ENCODE results near the gene EIF1AY. TPM values are rescaled to one million over a fixed set of nuclear protein-coding genes. Genes with fewer than 3 reads are reported as not detected.

EIF1AY gene
- total RNA-seq, 4 donors from 2014 or later: 10.8 to 19.6 TPM; not detected in 2

DNA sequence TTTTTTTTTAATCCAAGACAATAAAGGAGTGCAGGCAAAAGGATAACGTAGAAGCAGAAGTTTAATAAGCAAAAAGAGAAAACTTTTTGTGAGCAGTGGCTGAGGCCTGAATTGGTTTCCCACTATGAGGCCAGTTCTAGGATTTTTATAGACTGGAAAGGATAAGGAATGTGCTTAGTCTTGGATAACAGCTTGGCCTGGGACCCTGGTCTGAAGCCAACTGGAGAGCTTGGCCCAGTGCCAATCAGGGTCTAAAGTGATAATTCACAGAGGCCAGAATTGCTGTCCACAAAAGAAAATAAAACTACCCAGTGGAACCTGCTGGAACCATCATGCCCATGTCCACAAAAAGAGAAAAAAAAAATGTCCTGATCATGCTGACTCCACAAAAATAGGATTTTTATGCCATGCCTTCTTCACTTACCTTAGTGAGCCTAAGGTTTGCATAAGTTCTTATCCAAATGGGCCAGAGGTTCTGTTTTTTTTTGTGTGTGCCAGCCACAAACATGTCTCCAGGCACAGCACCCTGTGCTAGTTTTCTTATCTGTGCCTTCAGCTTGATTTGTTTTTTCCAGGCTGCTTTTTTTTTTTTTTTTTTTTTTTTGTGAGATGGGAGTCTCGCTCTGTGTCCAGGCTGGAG is 15.6 kb upstream of the EIF1AY start:
- Histone ChIP-seq H3K27ac (no peak overlapping the region), H3K27me3 (no peaks in the 10 kb centered on the region), H3K4me3 (no peak overlapping the region), H3K9me3 (no peaks in the 10 kb centered on the region), H3K4me1 (no peaks in the 10 kb centered on the region), H3K36me3 (no peaks in the 10 kb centered on the region)
- TF ChIP-seq, protein P1, sequence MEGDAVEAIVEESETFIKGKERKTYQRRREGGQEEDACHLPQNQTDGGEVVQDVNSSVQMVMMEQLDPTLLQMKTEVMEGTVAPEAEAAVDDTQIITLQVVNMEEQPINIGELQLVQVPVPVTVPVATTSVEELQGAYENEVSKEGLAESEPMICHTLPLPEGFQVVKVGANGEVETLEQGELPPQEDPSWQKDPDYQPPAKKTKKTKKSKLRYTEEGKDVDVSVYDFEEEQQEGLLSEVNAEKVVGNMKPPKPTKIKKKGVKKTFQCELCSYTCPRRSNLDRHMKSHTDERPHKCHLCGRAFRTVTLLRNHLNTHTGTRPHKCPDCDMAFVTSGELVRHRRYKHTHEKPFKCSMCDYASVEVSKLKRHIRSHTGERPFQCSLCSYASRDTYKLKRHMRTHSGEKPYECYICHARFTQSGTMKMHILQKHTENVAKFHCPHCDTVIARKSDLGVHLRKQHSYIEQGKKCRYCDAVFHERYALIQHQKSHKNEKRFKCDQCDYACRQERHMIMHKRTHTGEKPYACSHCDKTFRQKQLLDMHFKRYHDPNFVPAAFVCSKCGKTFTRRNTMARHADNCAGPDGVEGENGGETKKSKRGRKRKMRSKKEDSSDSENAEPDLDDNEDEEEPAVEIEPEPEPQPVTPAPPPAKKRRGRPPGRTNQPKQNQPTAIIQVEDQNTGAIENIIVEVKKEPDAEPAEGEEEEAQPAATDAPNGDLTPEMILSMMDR (IDR thresholded peaks at IDR 0.05): no peak
- no peak for TF ChIP-seq POLR2A (IDR thresholded peaks at IDR 0.05)
- DNase-seq: no peak

DNA sequence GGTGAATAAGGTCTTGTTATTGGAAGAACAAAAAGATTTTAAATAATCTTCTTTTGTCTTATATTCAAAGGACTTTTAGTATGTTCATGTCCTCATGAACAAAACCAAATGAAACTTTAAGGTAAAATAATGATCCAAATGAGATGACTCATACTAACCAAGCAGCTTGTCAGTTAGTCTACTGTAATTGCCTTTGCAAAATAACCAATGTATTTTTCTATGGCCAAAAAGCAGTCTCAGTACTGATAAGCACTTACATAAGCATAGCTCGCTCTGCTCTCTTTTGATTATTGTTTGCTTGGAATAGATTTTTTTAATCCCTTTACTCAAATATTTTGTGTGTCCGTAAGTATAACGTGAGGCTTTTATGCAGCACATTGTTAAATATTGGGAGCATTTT is 4.3 kb upstream of the EIF1AY start:
- Histone ChIP-seq H3K4me3 (no peak overlapping the region), H3K36me3 (no peaks in the 10 kb centered on the region), H3K4me1 (no peaks in the 10 kb centered on the region), H3K27ac (no peak overlapping the region), H3K9me3 (no peaks in the 10 kb centered on the region), H3K27me3 (no peaks in the 10 kb centered on the region)
- no peak for DNase-seq
- TF ChIP-seq, protein P1 (IDR thresholded peaks at IDR 0.05): no peak
- TF ChIP-seq POLR2A (IDR thresholded peaks at IDR 0.05): no peak

- H3K27ac ChIP-seq: peak overlapping the region in 2 of 4 donors; percentile 93 to 94
- peak overlapping the region in 2 of 4 donors; percentile 64 to 79 for H3K4me3 ChIP-seq
- no peaks in the 10 kb centered on the region for H3K4me1 ChIP-seq
- no peaks in the 10 kb centered on the region for H3K27me3 ChIP-seq
- no peak for DNase-seq
- TF ChIP-seq, protein P1 (IDR thresholded peaks at IDR 0.05): no peak
- no peak for TF ChIP-seq POLR2A (IDR thresholded peaks at IDR 0.05)
- no peaks in the 10 kb centered on the region for H3K36me3 ChIP-seq
- no peaks in the 10 kb centered on the region for H3K9me3 ChIP-seq
Observed at GRCh38 chrY:20576506-20576905, 930 bp downstream of the EIF1AY start.

- no peak overlapping the region for H3K27ac ChIP-seq
- no peaks in the 10 kb centered on the region for H3K27me3 ChIP-seq
- no peaks in the 10 kb centered on the region for H3K9me3 ChIP-seq
- no peaks in the 10 kb centered on the region for H3K4me1 ChIP-seq
- H3K4me3 ChIP-seq: no peak overlapping the region
- peaks cover 0 to 5% (median 0%) of the 10 kb centered on the region in 3 donors for H3K36me3 ChIP-seq
- no peak for DNase-seq
- no peak for TF ChIP-seq POLR2A (IDR thresholded peaks at IDR 0.05)
- TF ChIP-seq, protein P1 (IDR thresholded peaks at IDR 0.05): no peak
Observed at GRCh38 chrY:20578206-20578605, 2.6 kb downstream of the EIF1AY start.

DNA sequence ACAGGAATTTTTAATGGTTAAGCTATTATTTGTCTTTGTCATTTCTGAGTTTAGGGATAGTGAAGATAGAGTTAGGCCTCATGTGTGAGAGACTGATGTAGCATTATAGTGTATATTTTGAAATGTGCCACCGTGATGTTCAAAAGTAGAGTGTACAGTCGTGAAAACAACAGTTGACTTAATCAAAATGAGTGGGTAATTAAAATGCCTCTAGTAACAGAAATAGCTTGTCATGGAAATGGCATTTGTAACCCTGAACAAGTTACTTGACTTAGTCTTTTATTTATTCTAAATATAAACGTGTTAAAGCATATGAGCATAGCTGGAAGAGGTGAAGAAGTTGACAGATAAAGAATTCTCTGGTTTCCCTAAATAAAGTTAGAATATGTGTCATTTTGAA is 6.1 kb downstream of the EIF1AY start:
- no peaks in the 10 kb centered on the region for H3K9me3 ChIP-seq
- TF ChIP-seq POLR2A (IDR thresholded peaks at IDR 0.05): no peak
- TF ChIP-seq, protein P1 (IDR thresholded peaks at IDR 0.05): no peak
- no peak for DNase-seq
- no peaks in the 10 kb centered on the region for H3K27me3 ChIP-seq
- H3K27ac ChIP-seq: no peak overlapping the region
- H3K4me3 ChIP-seq: no peak overlapping the region
- H3K36me3 ChIP-seq: peaks cover 0 to 5% (median 0%) of the 10 kb centered on the region in 3 donors
- H3K4me1 ChIP-seq: no peaks in the 10 kb centered on the region
